Measurements from ENCODE around the gene TFF1.

TFF1 gene

DNA sequence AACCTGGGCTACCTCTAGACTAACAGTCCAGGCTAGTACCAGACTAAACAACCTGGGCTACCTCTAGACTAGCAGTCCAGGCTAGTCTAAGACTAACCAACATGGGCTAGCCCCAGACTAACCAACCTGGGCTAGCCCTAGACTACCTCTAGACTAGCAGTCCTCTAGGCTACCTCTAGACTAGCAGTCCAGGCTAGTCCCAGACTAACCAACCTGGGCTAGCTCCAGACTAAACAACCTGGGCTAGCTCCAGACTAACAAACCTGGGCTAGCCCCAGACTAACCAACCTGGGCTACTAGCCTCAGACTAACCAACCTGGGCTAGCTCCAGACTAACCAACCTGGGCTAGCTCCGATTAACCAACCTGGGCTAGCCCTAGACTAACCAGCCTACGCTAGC is 17.6 kb downstream of the TFF1 start:
- ChIA-PET POLR2A (no interaction called here), CTCF (interaction anchor here (0.6 to 0.9 kb wide), 3 partner anchors 13 to 70 kb away, joined by 3 to 4 read pairs (median 3); no protein-coding TSS in a partner anchor)
- H3K9me3 ChIP-seq (ENCODE audit: control insufficient read depth, insufficient read depth, low read depth, low read length), result no peaks in the 10 kb centered on the region
- no peaks in the 10 kb centered on the region for H3K36me3 ChIP-seq (ENCODE audit: control insufficient read depth in 2 of 2, insufficient read depth in 1 of 2, low read length in 2 of 2)
- H3K27ac ChIP-seq (ENCODE audit: extremely low read depth, low read depth, low read length), result no peak overlapping the region
- TF ChIP-seq ZNF341 (tag by site-specific recombination; IDR thresholded peaks at IDR 0.05; ENCODE audit: low read depth) (no peak), ZNF555 (tag by site-specific recombination; conservative IDR thresholded peaks at IDR 0.05) (no peak), ZBTB1 (tag by site-specific recombination; IDR thresholded peaks at IDR 0.05) (no peak), ZNF510 (tag by site-specific recombination; IDR thresholded peaks at IDR 0.05; ENCODE audit: insufficient replicate concordance) (no peak), FEZF1 (tag by site-specific recombination; IDR thresholded peaks at IDR 0.05) (no peak), KLF7 (tag by site-specific recombination; IDR thresholded peaks at IDR 0.05; ENCODE audit: borderline replicate concordance) (no peak), BCL11B (tag by site-specific recombination; IDR thresholded peaks at IDR 0.05; ENCODE audit: low read depth) (no peak), ZNF791 (tag by site-specific recombination; IDR thresholded peaks at IDR 0.05) (no peak)
- TF ChIP-seq, protein P1, sequence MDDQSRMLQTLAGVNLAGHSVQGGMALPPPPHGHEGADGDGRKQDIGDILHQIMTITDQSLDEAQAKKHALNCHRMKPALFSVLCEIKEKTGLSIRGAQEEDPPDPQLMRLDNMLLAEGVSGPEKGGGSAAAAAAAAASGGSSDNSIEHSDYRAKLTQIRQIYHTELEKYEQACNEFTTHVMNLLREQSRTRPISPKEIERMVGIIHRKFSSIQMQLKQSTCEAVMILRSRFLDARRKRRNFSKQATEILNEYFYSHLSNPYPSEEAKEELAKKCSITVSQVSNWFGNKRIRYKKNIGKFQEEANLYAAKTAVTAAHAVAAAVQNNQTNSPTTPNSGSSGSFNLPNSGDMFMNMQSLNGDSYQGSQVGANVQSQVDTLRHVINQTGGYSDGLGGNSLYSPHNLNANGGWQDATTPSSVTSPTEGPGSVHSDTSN (CRISPR knock-in tag; IDR thresholded peaks at IDR 0.05), result no peak
- no peak overlapping the region for H3K4me3 ChIP-seq (ENCODE audit: low read depth, low read length)
- H3K4me1 ChIP-seq (ENCODE audit: control insufficient read depth, insufficient read depth, low read length), result no peaks in the 10 kb centered on the region

DNA sequence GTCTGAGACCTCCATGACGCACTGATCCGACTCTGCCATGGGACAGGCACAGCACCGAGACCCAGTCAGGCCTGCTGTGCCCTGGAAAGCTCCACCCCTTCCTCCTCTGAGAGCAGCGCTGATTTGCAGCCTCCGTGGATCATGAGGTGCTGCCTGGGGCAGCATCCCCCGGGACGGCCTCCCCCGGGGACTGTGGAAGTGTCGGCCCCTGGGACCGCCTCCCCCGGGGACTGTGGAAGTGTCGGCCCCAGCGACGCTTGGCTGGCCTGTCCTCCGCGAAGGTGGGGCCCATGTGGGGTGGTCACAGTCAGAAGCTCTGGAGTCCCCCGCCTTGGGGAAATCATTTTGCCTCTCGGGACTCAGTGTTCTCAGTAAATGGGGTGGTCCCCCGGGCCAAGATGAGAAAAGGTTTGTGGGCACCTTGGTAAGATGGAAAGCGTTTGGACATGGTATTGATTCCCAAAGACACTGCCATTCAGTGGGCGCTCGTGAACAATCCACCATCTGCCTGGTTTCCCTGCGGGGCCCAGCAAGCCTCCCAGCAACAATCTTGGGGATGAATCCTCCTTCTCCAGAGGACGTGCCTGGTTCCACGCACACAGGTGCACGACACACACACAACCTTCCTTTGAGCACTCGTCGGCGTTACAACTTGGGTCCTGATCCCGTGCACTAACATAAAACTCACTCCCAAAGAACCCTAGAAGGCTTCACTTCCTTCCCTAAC is 18.6 kb downstream of the TFF1 start:
- no peaks in the 10 kb centered on the region for H3K9me3 ChIP-seq (ENCODE audit: control insufficient read depth, insufficient read depth, low read depth, low read length)
- ChIA-PET POLR2A (no interaction called here), CTCF (interaction anchor here (0.6 kb wide), 1 partner anchor 69 kb away, joined by 3 read pairs; no protein-coding TSS in a partner anchor)
- H3K4me1 ChIP-seq (ENCODE audit: control insufficient read depth, insufficient read depth, low read length), result no peaks in the 10 kb centered on the region
- H3K27ac ChIP-seq (ENCODE audit: extremely low read depth, low read depth, low read length), result no peak overlapping the region
- no peaks in the 10 kb centered on the region for H3K36me3 ChIP-seq (ENCODE audit: control insufficient read depth in 2 of 2, insufficient read depth in 1 of 2, low read length in 2 of 2)
- H3K4me3 ChIP-seq (ENCODE audit: low read depth, low read length), result no peak overlapping the region
- TF ChIP-seq, protein P2, sequence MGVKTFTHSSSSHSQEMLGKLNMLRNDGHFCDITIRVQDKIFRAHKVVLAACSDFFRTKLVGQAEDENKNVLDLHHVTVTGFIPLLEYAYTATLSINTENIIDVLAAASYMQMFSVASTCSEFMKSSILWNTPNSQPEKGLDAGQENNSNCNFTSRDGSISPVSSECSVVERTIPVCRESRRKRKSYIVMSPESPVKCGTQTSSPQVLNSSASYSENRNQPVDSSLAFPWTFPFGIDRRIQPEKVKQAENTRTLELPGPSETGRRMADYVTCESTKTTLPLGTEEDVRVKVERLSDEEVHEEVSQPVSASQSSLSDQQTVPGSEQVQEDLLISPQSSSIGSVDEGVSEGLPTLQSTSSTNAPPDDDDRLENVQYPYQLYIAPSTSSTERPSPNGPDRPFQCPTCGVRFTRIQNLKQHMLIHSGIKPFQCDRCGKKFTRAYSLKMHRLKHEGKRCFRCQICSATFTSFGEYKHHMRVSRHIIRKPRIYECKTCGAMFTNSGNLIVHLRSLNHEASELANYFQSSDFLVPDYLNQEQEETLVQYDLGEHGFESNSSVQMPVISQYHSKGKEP (tag by site-specific recombination; IDR thresholded peaks at IDR 0.05), result no peak
- TF ChIP-seq, protein P3, sequence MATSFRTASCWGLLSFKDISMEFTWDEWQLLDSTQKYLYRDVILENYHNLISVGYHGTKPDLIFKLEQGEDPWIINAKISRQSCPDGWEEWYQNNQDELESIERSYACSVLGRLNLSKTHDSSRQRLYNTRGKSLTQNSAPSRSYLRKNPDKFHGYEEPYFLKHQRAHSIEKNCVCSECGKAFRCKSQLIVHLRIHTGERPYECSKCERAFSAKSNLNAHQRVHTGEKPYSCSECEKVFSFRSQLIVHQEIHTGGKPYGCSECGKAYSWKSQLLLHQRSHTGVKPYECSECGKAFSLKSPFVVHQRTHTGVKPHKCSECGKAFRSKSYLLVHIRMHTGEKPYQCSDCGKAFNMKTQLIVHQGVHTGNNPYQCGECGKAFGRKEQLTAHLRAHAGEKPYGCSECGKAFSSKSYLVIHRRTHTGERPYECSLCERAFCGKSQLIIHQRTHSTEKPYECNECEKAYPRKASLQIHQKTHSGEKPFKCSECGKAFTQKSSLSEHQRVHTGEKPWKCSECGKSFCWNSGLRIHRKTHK (tag by site-specific recombination; IDR thresholded peaks at IDR 0.05), result no peak
- no peak for TF ChIP-seq ZNF416 (tag by site-specific recombination; IDR thresholded peaks at IDR 0.05)
- TF ChIP-seq ZSCAN16 (tag by site-specific recombination; IDR thresholded peaks at IDR 0.05), result no peak
- TF ChIP-seq ZNF324 (tag by site-specific recombination; IDR thresholded peaks at IDR 0.05), result no peak
- TF ChIP-seq, protein P4, sequence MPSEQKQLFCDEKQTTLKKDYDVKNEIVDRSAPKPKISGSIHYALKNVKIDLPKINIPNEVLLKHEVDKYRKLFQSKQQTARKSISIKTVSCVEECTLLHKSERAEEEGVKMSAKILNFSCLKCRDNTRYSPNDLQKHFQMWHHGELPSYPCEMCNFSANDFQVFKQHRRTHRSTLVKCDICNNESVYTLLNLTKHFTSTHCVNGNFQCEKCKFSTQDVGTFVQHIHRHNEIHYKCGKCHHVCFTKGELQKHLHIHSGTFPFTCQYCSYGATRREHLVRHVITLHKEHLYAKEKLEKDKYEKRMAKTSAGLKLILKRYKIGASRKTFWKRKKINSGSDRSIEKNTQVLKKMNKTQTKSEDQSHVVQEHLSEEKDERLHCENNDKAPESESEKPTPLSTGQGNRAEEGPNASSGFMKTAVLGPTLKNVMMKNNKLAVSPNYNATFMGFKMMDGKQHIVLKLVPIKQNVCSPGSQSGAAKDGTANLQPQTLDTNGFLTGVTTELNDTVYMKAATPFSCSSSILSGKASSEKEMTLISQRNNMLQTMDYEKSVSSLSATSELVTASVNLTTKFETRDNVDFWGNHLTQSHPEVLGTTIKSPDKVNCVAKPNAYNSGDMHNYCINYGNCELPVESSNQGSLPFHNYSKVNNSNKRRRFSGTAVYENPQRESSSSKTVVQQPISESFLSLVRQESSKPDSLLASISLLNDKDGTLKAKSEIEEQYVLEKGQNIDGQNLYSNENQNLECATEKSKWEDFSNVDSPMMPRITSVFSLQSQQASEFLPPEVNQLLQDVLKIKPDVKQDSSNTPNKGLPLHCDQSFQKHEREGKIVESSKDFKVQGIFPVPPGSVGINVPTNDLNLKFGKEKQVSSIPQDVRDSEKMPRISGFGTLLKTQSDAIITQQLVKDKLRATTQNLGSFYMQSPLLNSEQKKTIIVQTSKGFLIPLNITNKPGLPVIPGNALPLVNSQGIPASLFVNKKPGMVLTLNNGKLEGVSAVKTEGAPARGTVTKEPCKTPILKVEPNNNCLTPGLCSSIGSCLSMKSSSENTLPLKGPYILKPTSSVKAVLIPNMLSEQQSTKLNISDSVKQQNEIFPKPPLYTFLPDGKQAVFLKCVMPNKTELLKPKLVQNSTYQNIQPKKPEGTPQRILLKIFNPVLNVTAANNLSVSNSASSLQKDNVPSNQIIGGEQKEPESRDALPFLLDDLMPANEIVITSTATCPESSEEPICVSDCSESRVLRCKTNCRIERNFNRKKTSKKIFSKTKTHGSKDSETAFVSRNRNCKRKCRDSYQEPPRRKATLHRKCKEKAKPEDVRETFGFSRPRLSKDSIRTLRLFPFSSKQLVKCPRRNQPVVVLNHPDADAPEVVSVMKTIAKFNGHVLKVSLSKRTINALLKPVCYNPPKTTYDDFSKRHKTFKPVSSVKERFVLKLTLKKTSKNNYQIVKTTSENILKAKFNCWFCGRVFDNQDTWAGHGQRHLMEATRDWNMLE (tag by site-specific recombination; conservative IDR thresholded peaks at IDR 0.05; ENCODE audit: low read depth), result no peak
- TF ChIP-seq ZNF2 (tag by site-specific recombination; IDR thresholded peaks at IDR 0.05), result no peak
